ENCODE data around the gene FKBP3. TPM values are rescaled to one million over a fixed set of nuclear protein-coding genes. Genes with fewer than 3 reads are reported as not detected.

Gene FKBP3
- total and polyA plus RNA-seq, 2 of the 13 experiments (the other 11 are each of a cell fraction or from before 2014, with no cell fraction given), result 57.0 to 87.6 TPM

GRCh38 chr14:45134051-45134958 lies at the start of gene FKBP3 (continued):
- peak; percentile 61 for TF ChIP-seq ZNF574 (CRISPR knock-in tag; IDR thresholded peaks at IDR 0.05)
- no peak for TF ChIP-seq TEF (CRISPR knock-in tag; IDR thresholded peaks at IDR 0.05)
- TF ChIP-seq, protein P1, sequence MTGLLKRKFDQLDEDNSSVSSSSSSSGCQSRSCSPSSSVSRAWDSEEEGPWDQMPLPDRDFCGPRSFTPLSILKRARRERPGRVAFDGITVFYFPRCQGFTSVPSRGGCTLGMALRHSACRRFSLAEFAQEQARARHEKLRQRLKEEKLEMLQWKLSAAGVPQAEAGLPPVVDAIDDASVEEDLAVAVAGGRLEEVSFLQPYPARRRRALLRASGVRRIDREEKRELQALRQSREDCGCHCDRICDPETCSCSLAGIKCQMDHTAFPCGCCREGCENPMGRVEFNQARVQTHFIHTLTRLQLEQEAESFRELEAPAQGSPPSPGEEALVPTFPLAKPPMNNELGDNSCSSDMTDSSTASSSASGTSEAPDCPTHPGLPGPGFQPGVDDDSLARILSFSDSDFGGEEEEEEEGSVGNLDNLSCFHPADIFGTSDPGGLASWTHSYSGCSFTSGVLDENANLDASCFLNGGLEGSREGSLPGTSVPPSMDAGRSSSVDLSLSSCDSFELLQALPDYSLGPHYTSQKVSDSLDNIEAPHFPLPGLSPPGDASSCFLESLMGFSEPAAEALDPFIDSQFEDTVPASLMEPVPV (CRISPR knock-in tag; IDR thresholded peaks at IDR 0.05), result peak; percentile 68; the same call in 1 of the 2 replicates
- no peak for TF ChIP-seq KLF12 (CRISPR knock-in tag; IDR thresholded peaks at IDR 0.05; ENCODE audit: borderline replicate concordance)
- TF ChIP-seq FIP1L1 (IDR thresholded peaks at IDR 0.05; ENCODE audit: borderline replicate concordance, insufficient read depth, low read depth, low read length), result 0 out of 2 replicates have a peak, but pooled peaks have one; percentile 60
- no peak for TF ChIP-seq ZNF567 (CRISPR knock-in tag; IDR thresholded peaks at IDR 0.05; ENCODE audit: borderline replicate concordance)
- no peak for TF ChIP-seq CC2D1A (CRISPR knock-in tag; IDR thresholded peaks at IDR 0.05)
- peak; percentile 90 for TF ChIP-seq RBFOX2 (IDR thresholded peaks at IDR 0.05; ENCODE audit: low read depth, low read length)
- no peak for TF ChIP-seq ZNF644 (CRISPR knock-in tag; IDR thresholded peaks at IDR 0.05; ENCODE audit: low read depth)
- TF ChIP-seq, protein P2, sequence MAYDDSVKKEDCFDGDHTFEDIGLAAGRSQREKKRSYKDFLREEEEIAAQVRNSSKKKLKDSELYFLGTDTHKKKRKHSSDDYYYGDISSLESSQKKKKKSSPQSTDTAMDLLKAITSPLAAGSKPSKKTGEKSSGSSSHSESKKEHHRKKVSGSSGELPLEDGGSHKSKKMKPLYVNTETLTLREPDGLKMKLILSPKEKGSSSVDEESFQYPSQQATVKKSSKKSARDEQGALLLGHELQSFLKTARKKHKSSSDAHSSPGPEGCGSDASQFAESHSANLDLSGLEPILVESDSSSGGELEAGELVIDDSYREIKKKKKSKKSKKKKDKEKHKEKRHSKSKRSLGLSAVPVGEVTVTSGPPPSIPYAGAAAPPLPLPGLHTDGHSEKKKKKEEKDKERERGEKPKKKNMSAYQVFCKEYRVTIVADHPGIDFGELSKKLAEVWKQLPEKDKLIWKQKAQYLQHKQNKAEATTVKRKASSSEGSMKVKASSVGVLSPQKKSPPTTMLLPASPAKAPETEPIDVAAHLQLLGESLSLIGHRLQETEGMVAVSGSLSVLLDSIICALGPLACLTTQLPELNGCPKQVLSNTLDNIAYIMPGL (CRISPR knock-in tag; IDR thresholded peaks at IDR 0.05; ENCODE audit: borderline replicate concordance in 1 of 2, low read depth in 1 of 2), result peak; percentile 70 to 85; a peak in 3 of 4 replicates
- no peak for TF ChIP-seq HOXA9 (CRISPR knock-in tag; IDR thresholded peaks at IDR 0.05; ENCODE audit: borderline replicate concordance)
- no peak for TF ChIP-seq BATF2 (CRISPR knock-in tag; IDR thresholded peaks at IDR 0.05)
- TF ChIP-seq, protein P3, sequence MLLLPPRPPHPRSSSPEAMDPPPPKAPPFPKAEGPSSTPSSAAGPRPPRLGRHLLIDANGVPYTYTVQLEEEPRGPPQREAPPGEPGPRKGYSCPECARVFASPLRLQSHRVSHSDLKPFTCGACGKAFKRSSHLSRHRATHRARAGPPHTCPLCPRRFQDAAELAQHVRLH (CRISPR knock-in tag; IDR thresholded peaks at IDR 0.05; ENCODE audit: borderline replicate concordance, low read depth), result 0 out of 2 replicates have a peak, but pooled peaks have one; percentile 25
- peak; percentile 18; the same call in 1 of the 2 replicates for TF ChIP-seq SP140L (CRISPR knock-in tag; IDR thresholded peaks at IDR 0.05; ENCODE audit: borderline replicate concordance)
- 0 out of 2 replicates have a peak, but pooled peaks have one; percentile 34 for TF ChIP-seq NR2F2 (IDR thresholded peaks at IDR 0.05; ENCODE audit: borderline replicate concordance, low read depth)
- TF ChIP-seq, protein P4, sequence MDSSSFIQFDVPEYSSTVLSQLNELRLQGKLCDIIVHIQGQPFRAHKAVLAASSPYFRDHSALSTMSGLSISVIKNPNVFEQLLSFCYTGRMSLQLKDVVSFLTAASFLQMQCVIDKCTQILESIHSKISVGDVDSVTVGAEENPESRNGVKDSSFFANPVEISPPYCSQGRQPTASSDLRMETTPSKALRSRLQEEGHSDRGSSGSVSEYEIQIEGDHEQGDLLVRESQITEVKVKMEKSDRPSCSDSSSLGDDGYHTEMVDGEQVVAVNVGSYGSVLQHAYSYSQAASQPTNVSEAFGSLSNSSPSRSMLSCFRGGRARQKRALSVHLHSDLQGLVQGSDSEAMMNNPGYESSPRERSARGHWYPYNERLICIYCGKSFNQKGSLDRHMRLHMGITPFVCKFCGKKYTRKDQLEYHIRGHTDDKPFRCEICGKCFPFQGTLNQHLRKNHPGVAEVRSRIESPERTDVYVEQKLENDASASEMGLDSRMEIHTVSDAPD (CRISPR knock-in tag; IDR thresholded peaks at IDR 0.05), result no peak
- TF ChIP-seq ZNF496 (CRISPR knock-in tag; IDR thresholded peaks at IDR 0.05; ENCODE audit: insufficient replicate concordance), result no peak
